WTC11 (cell line): ENCODE data around the gene HPSE2. TPM values are rescaled to one million over a fixed set of nuclear protein-coding genes. Genes with fewer than 3 reads are reported as not detected.
"Not testable (repeated sequence)": the region's sequence is repeated elsewhere in the genome, so short reads cannot be mapped to it uniquely, and the experiment has no call there.

Source experiments
- ATAC-seq: fragments of 200-7000 bp; cut with Tn5 transposase; 2 replicates; pipeline ENCODE4 v1.10.0; 2021; ENCODE audit warnings: mild to moderate bottlenecking, moderate library complexity
- CTCF ChIA-PET: fragments of 300-600 bp; sonication (Branson Sonifier 250); formaldehyde crosslinking; loops from one replicate; lab custom pipeline; 2021; ENCODE audit warnings: antibody characterized with exemption; lab: Charles Lee
- POLR2A ChIA-PET: fragments of 350-600 bp; sonication (Branson Sonifier 250); formaldehyde crosslinking; loops from one replicate; lab custom pipeline; 2021; ENCODE audit warnings: antibody characterized with exemption; lab: Charles Lee
- DNase-seq: peaks from one replicate; pipeline ENCODE4 v3.0.0; 2021; ENCODE audit warnings: low spot score
- H3K27ac Mint-ChIP-seq: 2 replicates; pipeline ENCODE4 v1.8.0; 2021; ENCODE audit warnings: mixed read lengths
- H3K27me3 Mint-ChIP-seq: 2 replicates; pipeline ENCODE4 v1.8.0; 2021; ENCODE audit warnings: low read depth, mild to moderate bottlenecking, moderate library complexity, mixed read lengths
- H3K36me3 Mint-ChIP-seq: 2 replicates; pipeline ENCODE4 v1.8.0; 2021; ENCODE audit warnings: mixed read lengths
- H3K4me1 Mint-ChIP-seq: 2 replicates; pipeline ENCODE4 v1.8.0; 2022; ENCODE audit warnings: mixed read lengths
- H3K4me3 Mint-ChIP-seq: 2 replicates; pipeline ENCODE4 v1.8.0; 2021; ENCODE audit warnings: mild to moderate bottlenecking, moderate library complexity, mixed read lengths
- H3K9me3 Mint-ChIP-seq: 2 replicates; pipeline ENCODE4 v1.8.0; 2021; ENCODE audit warnings: mixed read lengths
- ELF4 ChIP-seq: sonication (generic); formaldehyde crosslinking; IDR thresholded peaks from 2 replicates; pipeline ENCODE4 v1.8.1; 2022; ENCODE audit warnings: low read depth, mild to moderate bottlenecking, moderate library complexity, missing genetic modification reagents
- EMX1 ChIP-seq: fragments of 250-450 bp; sonication (Bioruptor Pico); IDR thresholded peaks from 2 replicates; pipeline ENCODE4 v1.8.0; 2021; ENCODE audit warnings: mild to moderate bottlenecking
- GTF2I ChIP-seq: fragments of 250-450 bp; sonication (Bioruptor Pico); conservative IDR thresholded peaks from 2 replicates; pipeline ENCODE4 v1.4.0; 2021; ENCODE audit warnings: mild to moderate bottlenecking
- HMGA2 ChIP-seq: fragments of 250-450 bp; sonication (Bioruptor Pico); IDR thresholded peaks from 2 replicates; pipeline ENCODE4 v1.4.0; 2021; ENCODE audit warnings: mild to moderate bottlenecking, moderate library complexity
- JUN ChIP-seq: sonication (generic); formaldehyde crosslinking; IDR thresholded peaks from 2 replicates; pipeline ENCODE4 v1.8.0; 2023; ENCODE audit warnings: mild to moderate bottlenecking, missing genetic modification reagents
- NR1H2 ChIP-seq: sonication (generic); formaldehyde crosslinking; IDR thresholded peaks from 2 replicates; pipeline ENCODE4 v1.9.0; 2021; ENCODE audit warnings: mild to moderate bottlenecking, moderate library complexity, missing genetic modification reagents
- RELA ChIP-seq: sonication (generic); formaldehyde crosslinking; IDR thresholded peaks from 2 replicates; pipeline ENCODE4 v1.8.1; 2022; ENCODE audit warnings: missing genetic modification reagents, mild to moderate bottlenecking, borderline replicate concordance
- ZNF121 ChIP-seq: sonication (generic); formaldehyde crosslinking; IDR thresholded peaks from 2 replicates; pipeline ENCODE4 v1.8.0; 2023; ENCODE audit warnings: missing genetic modification reagents
- ZNF138 ChIP-seq: sonication (generic); formaldehyde crosslinking; conservative IDR thresholded peaks from 2 replicates; pipeline ENCODE4 v1.8.1; 2022; ENCODE audit warnings: mild to moderate bottlenecking, moderate library complexity, missing genetic modification reagents
- ZNF317 ChIP-seq: sonication (generic); formaldehyde crosslinking; IDR thresholded peaks from 2 replicates; pipeline ENCODE4 v1.8.1; 2023; ENCODE audit warnings: low read depth, mild to moderate bottlenecking, moderate library complexity, missing genetic modification reagents, borderline replicate concordance
- ZNF416 ChIP-seq: fragments of 250-450 bp; sonication (Bioruptor Pico); IDR thresholded peaks from 2 replicates; pipeline ENCODE4 v1.9.0; 2021; ENCODE audit warnings: mild to moderate bottlenecking, inconsistent platforms
- ZNF423 ChIP-seq: fragments of 250-450 bp; sonication (Bioruptor Pico); IDR thresholded peaks from 2 replicates; pipeline ENCODE4 v2.1.2; 2022; ENCODE audit warnings: mild to moderate bottlenecking, moderate library complexity
- total RNA-seq: library from RNA; stranded (reverse); gene quantifications from 3 replicates; pipeline ENCODE4 v1.2.3, GENCODE V29; 2021
- TF ChIP-seq, protein P1 (sequence below): fragments of 250-450 bp; sonication (Bioruptor Pico); IDR thresholded peaks from 2 replicates; pipeline ENCODE4 v2.1.2; 2022; ENCODE audit warnings: mild to moderate bottlenecking, moderate library complexity
- TF ChIP-seq, protein P2 (sequence below): sonication (generic); formaldehyde crosslinking; IDR thresholded peaks from 2 replicates; pipeline ENCODE4 v1.8.1; 2023; ENCODE audit warnings: mild to moderate bottlenecking, moderate library complexity, missing genetic modification reagents
- TF ChIP-seq, protein P3 (sequence below): sonication (generic); formaldehyde crosslinking; IDR thresholded peaks from 2 replicates; pipeline ENCODE4 v1.8.1; 2023; ENCODE audit warnings: mild to moderate bottlenecking, missing genetic modification reagents

HPSE2 gene
- total RNA-seq, 1 experiment from 2014 or later, result 0.66 TPM

DNA sequence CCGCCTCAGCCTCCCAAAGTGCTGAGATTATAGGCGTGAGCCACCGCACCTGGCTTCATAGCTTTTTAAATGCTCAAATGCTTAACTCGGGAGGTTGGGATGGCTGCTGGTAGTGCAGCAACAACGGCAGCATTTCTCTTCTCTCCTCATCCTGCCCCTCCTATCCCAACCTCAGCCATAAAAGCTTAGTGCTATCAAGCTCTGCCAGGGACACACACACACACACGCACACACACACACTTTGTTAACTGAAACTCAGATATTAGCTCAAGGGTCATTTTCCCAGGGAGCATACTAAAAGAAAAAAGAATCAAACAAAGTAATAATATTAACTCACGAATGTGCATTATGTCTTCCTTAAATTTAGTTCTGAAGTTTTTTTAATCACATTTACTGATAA lies 725.9 kb downstream of the HPSE2 start (continued):
- TF ChIP-seq, protein P1, sequence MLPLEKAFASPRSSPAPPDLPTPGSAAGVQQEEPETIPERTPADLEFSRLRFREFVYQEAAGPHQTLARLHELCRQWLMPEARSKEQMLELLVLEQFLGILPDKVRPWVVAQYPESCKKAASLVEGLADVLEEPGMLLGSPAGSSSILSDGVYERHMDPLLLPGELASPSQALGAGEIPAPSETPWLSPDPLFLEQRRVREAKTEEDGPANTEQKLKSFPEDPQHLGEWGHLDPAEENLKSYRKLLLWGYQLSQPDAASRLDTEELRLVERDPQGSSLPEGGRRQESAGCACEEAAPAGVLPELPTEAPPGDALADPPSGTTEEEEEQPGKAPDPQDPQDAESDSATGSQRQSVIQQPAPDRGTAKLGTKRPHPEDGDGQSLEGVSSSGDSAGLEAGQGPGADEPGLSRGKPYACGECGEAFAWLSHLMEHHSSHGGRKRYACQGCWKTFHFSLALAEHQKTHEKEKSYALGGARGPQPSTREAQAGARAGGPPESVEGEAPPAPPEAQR (CRISPR knock-in tag), result no peak

DNA sequence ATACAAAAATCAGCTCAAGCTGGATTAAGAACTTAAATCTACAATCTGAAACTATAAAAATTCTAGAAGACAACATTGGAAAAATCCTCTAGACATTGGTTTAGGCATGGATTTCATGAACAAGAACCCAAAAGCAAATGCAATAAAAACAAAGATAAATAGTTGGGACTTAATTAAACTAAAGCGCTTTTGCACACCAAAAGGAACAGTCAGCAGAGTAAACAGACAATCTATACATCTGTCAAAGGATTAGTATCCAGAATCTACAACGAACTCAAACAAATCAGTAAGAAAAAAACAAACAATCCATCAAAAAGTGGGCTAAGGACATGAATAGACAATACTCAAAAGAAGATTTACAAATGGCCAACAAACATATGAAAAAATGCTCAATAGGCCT lies 733.1 kb downstream of the HPSE2 start:
- Mint-ChIP-seq H3K36me3 (peaks cover 11% of the 10 kb centered on the region), H3K9me3 (peaks cover 45% of the 10 kb centered on the region)
- H3K27ac Mint-ChIP-seq, ATAC-seq, DNase-seq, H3K27me3 Mint-ChIP-seq, CTCF ChIA-PET, H3K4me1 Mint-ChIP-seq, H3K4me3 Mint-ChIP-seq: not testable (repeated sequence)
- POLR2A ChIA-PET, result interaction anchor here (0.6 kb wide), 1 partner anchor 10 kb away, joined by 4 read pairs; no protein-coding TSS in a partner anchor

DNA sequence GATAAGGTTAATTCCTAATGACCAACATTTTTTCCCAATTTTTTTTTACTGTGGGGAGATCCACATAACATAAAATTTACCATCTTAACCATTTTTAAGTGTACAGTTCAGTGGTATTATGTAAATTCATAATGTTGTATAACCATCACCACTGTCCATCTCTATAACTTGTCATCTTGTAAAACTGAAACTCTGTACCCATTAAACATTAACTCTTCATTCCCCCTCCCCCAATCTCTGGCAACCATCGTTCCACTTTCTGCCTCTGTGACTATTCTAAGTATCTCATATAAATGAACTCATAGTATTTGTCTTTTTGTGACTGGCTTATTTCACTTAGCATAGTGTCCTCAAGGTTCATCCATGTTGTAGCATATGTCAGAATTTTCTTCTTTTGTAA lies 742.9 kb downstream of the HPSE2 start:
- peaks cover 3% of the 10 kb centered on the region; the same call in 1 of the 2 replicates for H3K4me1 Mint-ChIP-seq
- DNase-seq, result no peak
- ChIA-PET CTCF (no interaction called here), POLR2A (no interaction called here)
- peaks cover 12% of the 10 kb centered on the region for H3K36me3 Mint-ChIP-seq
- no peak overlapping the region for H3K4me3 Mint-ChIP-seq
- no peak for TF ChIP-seq ZNF317 (CRISPR knock-in tag)
- no peak for TF ChIP-seq JUN (CRISPR knock-in tag)
- no peak for TF ChIP-seq NR1H2 (CRISPR knock-in tag)
- TF ChIP-seq ZNF121 (CRISPR knock-in tag), result no peak
- TF ChIP-seq GTF2I (CRISPR knock-in tag), result no peak
- TF ChIP-seq, protein P2, sequence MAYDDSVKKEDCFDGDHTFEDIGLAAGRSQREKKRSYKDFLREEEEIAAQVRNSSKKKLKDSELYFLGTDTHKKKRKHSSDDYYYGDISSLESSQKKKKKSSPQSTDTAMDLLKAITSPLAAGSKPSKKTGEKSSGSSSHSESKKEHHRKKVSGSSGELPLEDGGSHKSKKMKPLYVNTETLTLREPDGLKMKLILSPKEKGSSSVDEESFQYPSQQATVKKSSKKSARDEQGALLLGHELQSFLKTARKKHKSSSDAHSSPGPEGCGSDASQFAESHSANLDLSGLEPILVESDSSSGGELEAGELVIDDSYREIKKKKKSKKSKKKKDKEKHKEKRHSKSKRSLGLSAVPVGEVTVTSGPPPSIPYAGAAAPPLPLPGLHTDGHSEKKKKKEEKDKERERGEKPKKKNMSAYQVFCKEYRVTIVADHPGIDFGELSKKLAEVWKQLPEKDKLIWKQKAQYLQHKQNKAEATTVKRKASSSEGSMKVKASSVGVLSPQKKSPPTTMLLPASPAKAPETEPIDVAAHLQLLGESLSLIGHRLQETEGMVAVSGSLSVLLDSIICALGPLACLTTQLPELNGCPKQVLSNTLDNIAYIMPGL (CRISPR knock-in tag), result no peak
- no peak for TF ChIP-seq RELA
- TF ChIP-seq EMX1, result no peak
- TF ChIP-seq, protein P3, sequence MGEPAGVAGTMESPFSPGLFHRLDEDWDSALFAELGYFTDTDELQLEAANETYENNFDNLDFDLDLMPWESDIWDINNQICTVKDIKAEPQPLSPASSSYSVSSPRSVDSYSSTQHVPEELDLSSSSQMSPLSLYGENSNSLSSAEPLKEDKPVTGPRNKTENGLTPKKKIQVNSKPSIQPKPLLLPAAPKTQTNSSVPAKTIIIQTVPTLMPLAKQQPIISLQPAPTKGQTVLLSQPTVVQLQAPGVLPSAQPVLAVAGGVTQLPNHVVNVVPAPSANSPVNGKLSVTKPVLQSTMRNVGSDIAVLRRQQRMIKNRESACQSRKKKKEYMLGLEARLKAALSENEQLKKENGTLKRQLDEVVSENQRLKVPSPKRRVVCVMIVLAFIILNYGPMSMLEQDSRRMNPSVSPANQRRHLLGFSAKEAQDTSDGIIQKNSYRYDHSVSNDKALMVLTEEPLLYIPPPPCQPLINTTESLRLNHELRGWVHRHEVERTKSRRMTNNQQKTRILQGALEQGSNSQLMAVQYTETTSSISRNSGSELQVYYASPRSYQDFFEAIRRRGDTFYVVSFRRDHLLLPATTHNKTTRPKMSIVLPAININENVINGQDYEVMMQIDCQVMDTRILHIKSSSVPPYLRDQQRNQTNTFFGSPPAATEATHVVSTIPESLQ (CRISPR knock-in tag), result no peak
- no peak for TF ChIP-seq HMGA2
- TF ChIP-seq, all 79 proteins: peak for 0
- H3K27ac Mint-ChIP-seq, result no peak overlapping the region
- H3K27me3 Mint-ChIP-seq, result peaks cover under 1% of the 10 kb centered on the region; the same call in 1 of the 2 replicates
- peaks cover 16% of the 10 kb centered on the region for H3K9me3 Mint-ChIP-seq
- no peak for ATAC-seq

DNA sequence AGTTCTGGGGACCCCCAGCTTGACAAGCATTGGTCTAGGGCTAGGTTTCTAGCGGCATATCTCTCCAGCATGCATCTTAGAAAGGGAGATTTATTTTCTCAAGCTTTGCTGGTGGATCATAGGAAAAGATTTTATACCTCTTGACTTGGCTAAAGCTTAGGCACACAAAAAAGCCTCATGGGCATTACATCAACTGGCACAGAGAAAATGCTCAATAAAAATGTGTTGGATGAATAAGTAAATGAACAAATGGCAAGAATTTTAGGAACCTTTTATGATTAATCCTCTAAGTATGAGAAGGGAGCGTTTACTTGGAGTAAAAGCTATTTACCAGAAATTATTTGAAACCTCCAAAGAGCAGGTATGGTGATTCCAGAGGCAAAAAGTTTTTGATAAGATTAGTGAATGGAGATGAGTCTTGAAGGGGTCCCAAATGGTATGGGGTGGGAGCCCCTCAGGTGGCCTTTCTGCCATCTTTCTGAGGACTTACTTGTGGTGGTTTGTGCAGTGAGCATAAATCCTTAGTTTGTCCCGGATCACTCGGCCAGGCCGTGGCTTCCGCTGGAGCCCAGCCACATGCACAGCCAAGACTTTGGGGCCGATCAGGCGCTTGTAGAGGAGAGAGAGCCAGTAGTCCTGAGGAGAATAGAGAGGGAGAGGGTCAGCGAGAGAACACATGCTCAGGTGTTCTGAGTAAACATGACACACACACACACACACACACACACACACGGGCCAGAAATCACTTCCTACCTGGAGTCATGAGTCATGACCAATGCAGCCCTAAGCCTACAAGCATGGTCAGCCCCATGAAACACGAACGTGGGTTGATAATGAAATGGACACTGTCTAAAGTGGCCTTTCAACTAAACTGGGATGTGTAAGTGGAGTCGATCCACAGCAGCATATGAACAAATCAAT lies 745.8 kb downstream of the HPSE2 start:
- POLR2A ChIA-PET, result no interaction called here
- no peak for DNase-seq
- H3K27me3 Mint-ChIP-seq, result peaks cover 3% of the 10 kb centered on the region; the same call in 1 of the 2 replicates
- no peak overlapping the region for H3K27ac Mint-ChIP-seq
- no peak for ATAC-seq
- peaks cover 3% of the 10 kb centered on the region; the same call in 1 of the 2 replicates for H3K4me1 Mint-ChIP-seq
- TF ChIP-seq ZNF423 (CRISPR knock-in tag) (no peak), ELF4 (CRISPR knock-in tag) (no peak), ZNF121 (CRISPR knock-in tag) (no peak), ZNF138 (no peak), ZNF416 (no peak)
- TF ChIP-seq, all 79 proteins: peak for 0
- Mint-ChIP-seq H3K36me3 (no peaks in the 10 kb centered on the region), H3K4me3 (no peak overlapping the region), H3K9me3 (peaks cover 6% of the 10 kb centered on the region; the same call in 1 of the 2 replicates)
- CTCF ChIA-PET, result no interaction called here
